ENCODE results near the gene UEVLD.

DNA sequence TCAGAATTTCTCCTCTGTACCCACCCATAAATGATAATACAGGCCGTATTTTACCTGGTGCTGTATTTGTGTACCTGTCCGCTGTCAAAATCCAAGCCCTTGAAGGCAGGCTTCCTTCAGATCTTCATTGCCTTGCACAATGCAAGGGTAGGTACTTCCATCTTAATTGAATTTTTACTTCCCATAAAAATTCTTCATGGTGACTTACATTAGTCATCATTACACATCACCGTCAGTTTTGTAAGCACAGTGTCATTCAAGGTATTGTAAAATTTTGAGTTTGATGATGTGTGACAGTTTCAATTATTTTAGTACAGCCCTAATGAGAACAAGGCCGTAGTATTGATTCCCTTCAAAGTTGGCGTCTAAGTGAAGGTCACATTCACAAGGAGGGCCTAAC is 61.0 kb downstream of the UEVLD start:
- TF ChIP-seq, protein P1, sequence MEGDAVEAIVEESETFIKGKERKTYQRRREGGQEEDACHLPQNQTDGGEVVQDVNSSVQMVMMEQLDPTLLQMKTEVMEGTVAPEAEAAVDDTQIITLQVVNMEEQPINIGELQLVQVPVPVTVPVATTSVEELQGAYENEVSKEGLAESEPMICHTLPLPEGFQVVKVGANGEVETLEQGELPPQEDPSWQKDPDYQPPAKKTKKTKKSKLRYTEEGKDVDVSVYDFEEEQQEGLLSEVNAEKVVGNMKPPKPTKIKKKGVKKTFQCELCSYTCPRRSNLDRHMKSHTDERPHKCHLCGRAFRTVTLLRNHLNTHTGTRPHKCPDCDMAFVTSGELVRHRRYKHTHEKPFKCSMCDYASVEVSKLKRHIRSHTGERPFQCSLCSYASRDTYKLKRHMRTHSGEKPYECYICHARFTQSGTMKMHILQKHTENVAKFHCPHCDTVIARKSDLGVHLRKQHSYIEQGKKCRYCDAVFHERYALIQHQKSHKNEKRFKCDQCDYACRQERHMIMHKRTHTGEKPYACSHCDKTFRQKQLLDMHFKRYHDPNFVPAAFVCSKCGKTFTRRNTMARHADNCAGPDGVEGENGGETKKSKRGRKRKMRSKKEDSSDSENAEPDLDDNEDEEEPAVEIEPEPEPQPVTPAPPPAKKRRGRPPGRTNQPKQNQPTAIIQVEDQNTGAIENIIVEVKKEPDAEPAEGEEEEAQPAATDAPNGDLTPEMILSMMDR (IDR thresholded peaks at IDR 0.05; ENCODE audit: low read depth, low read length) = no peak
- TF ChIP-seq EZH2phosphoT487 (IDR thresholded peaks at IDR 0.05; ENCODE audit: low read depth) = no peak
